Endothelial cell of umbilical vein (primary cell): Measurements from ENCODE around the gene ASGR2. TPM values are rescaled to one million over a fixed set of nuclear protein-coding genes. Genes with fewer than 3 reads are reported as not detected.

Source experiments
- BruUV-seq: library from RNA; stranded (reverse); fragments of 400-500 nt; replicated peaks from 2 replicates; lab custom pipeline; 2021; lab: Mats Ljungman, UMichigan
- CTCF ChIA-PET: fragments of 300-600, 350-600 bp; sonication (Branson Sonifier 250); formaldehyde crosslinking; loops from one replicate; lab custom pipeline; 2021; ENCODE audit warnings: antibody characterized with exemption, inconsistent platforms; lab: Charles Lee
- POLR2A ChIA-PET: fragments of 300-600, 350-600 bp; sonication (Branson Sonifier 250); formaldehyde crosslinking; loops from one replicate; lab custom pipeline; 2021; ENCODE audit warnings: antibody characterized with exemption, inconsistent platforms; lab: Charles Lee
- DNase-seq: peaks from one replicate; pipeline ENCODE4 v3.0.0-alpha.2; 2011; ENCODE audit warnings: low read depth, low spot score
- FAIRE-seq: peaks from 2 replicates; lab custom pipeline; 2011; peaks lifted over from hg19 to GRCh38; lab: Jason Lieb, UNC
- H2AFZ ChIP-seq: 2 replicates; pipeline ENCODE4 v1.6.0; 2012; ENCODE audit warnings: low read depth, low read length, control low read depth, inconsistent platforms
- H3K27ac ChIP-seq: 2 replicates; pipeline ENCODE4 v1.5.1; 2011; ENCODE audit warnings: low read depth, mild to moderate bottlenecking, control low read depth, low read length, moderate library complexity; ENCODE audit not compliant: insufficient read depth
- H3K27me3 ChIP-seq, 2 experiments: 2 replicates each; pipeline versions ENCODE4 v1.6.0 to v1.6.1; 2011; ENCODE audit warnings: low read length in 2 of 2, mixed read lengths in 1 of 2; ENCODE audit not compliant: control insufficient read depth in 2 of 2, insufficient read depth in 2 of 2
- H3K36me3 ChIP-seq, 2 experiments: 2 replicates in 1 of 2; 3 replicates in 1 of 2; pipeline ENCODE4 v1.5.1; 2011; ENCODE audit warnings: low read length in 2 of 2, mild to moderate bottlenecking in 1 of 2, moderate library complexity in 1 of 2; ENCODE audit not compliant: control insufficient read depth in 2 of 2, insufficient read depth in 2 of 2; ENCODE audit errors: extremely low read depth in 1 of 2
- H3K4me1 ChIP-seq: 3 replicates; pipeline ENCODE4 v1.5.1; 2011; ENCODE audit warnings: mild to moderate bottlenecking, low read length; ENCODE audit not compliant: control insufficient read depth, insufficient read depth; ENCODE audit errors: extremely low read depth
- H3K4me2 ChIP-seq: 2 replicates; pipeline ENCODE4 v1.6.1; 2011; ENCODE audit warnings: low read length, control low read depth, mixed read lengths; ENCODE audit not compliant: insufficient read depth
- H3K4me3 ChIP-seq, 3 experiments: fragments of 200-600 bp in 1 of 3; sonication (generic), shearing (Covaris generic) in 1 of 3; replicated peaks in 1 of 3; 2 replicates each; pipeline ENCODE4 v1.5.1; 2011 to 2016; ENCODE audit warnings: control low read depth in 3 of 3, low read length in 3 of 3, mild to moderate bottlenecking in 2 of 3, inconsistent platforms in 1 of 3, low read depth in 1 of 3, moderate library complexity in 1 of 3; ENCODE audit not compliant: insufficient read depth in 1 of 3
- H3K79me2 ChIP-seq: 2 replicates; pipeline ENCODE4 v1.6.0; 2012; ENCODE audit warnings: low read length, inconsistent platforms; ENCODE audit not compliant: control insufficient read depth, insufficient read depth
- H3K9ac ChIP-seq: replicated peaks from 2 replicates; pipeline ENCODE3; 2011; ENCODE audit warnings: low read length, control low read depth; ENCODE audit not compliant: insufficient read depth; ENCODE audit errors: extremely low read depth
- H3K9me1 ChIP-seq: replicated peaks from 3 replicates; pipeline ENCODE4 v1.6.0; 2011; ENCODE audit warnings: mild to moderate bottlenecking, low read length; ENCODE audit not compliant: control insufficient read depth, insufficient read depth; ENCODE audit errors: extremely low read depth
- H3K9me3 ChIP-seq: replicated peaks from 2 replicates; pipeline ENCODE4 v1.5.1; 2012; ENCODE audit warnings: low read length, inconsistent platforms; ENCODE audit not compliant: control insufficient read depth, insufficient read depth
- H4K20me1 ChIP-seq: replicated peaks from 2 replicates; pipeline ENCODE3; 2011; ENCODE audit warnings: mild to moderate bottlenecking, low read length; ENCODE audit not compliant: control insufficient read depth, insufficient read depth; ENCODE audit errors: extremely low read depth
- CTCF ChIP-seq, 2 donors: IDR thresholded peaks; 1 replicate in 1 of 2; 2 replicates in 1 of 2; pipeline ENCODE4 v1.5.1; 2011; ENCODE audit warnings: low read length in 2 of 2, mild to moderate bottlenecking in 2 of 2, moderate library complexity in 2 of 2, control low read depth in 1 of 2, inconsistent platforms in 1 of 2, low read depth in 1 of 2; ENCODE audit not compliant: insufficient read depth in 1 of 2; ENCODE audit errors: extremely low read depth in 1 of 2
- EZH2 ChIP-seq: IDR thresholded peaks from 2 replicates; pipeline ENCODE4 v1.6.1; 2012; ENCODE audit warnings: borderline replicate concordance, low read depth, mild to moderate bottlenecking, moderate library complexity, low read length, inconsistent platforms; ENCODE audit not compliant: severe bottlenecking
- FOS ChIP-seq: IDR thresholded peaks from 2 replicates; pipeline ENCODE4 v1.6.1; 2011; ENCODE audit warnings: mild to moderate bottlenecking, low read length, moderate library complexity, borderline replicate concordance; ENCODE audit not compliant: insufficient read depth
- GATA2 ChIP-seq: IDR thresholded peaks from 2 replicates; pipeline ENCODE4 v1.7.0; 2011; ENCODE audit warnings: low read depth, mild to moderate bottlenecking, moderate library complexity, mixed read lengths, low read length; ENCODE audit not compliant: insufficient read length, insufficient read depth
- JUN ChIP-seq: IDR thresholded peaks from 2 replicates; pipeline ENCODE4 v1.6.1; 2011; ENCODE audit warnings: borderline replicate concordance, low read depth; ENCODE audit not compliant: insufficient read length, insufficient read depth
- MAX ChIP-seq: IDR thresholded peaks from 2 replicates; pipeline ENCODE4 v1.6.1; 2011; ENCODE audit not compliant: insufficient read depth, insufficient read length
- MYC ChIP-seq: IDR thresholded peaks from one replicate; pipeline ENCODE4 v1.6.1; 2011; ENCODE audit warnings: mild to moderate bottlenecking, low read depth, low read length
- POLR2A ChIP-seq: IDR thresholded peaks from 2 replicates; pipeline ENCODE4 v1.6.1; 2012; ENCODE audit warnings: low read depth, mild to moderate bottlenecking, control low read depth, low read length
- POLR2AphosphoS5 ChIP-seq: IDR thresholded peaks from 2 replicates; pipeline ENCODE4 v1.6.1; 2012; ENCODE audit warnings: low read depth, mild to moderate bottlenecking, control low read depth, low read length, moderate library complexity; ENCODE audit not compliant: insufficient read depth
- dilution Hi-C: fragments of 300-500 bp; cut with MboI; formaldehyde crosslinking; loops from one replicate; pipeline ENCODE4 v1.15.0; 2019; ENCODE audit warnings: low sequenced_read_pairs; ENCODE audit not compliant: extremely low pct_ligation_motif_present
- intact Hi-C: fragments of 100-400 bp; cut with micrococcal nuclease; formaldehyde crosslinking; loops from one replicate; pipeline ENCODE4 v1.10.0; 2022
- polyA plus RNA-seq, 4 experiments: library from polyadenylated mRNA; depleted of rRNA in 3 of 4; stranded (reverse) in 3 of 4; unstranded in 1 of 4; fragments of >200 nt; gene quantifications; 2 replicates each; pipeline versions ENCODE4 v1.2.1 to v1.2.3, GENCODE V29; 2011 to 2012; ENCODE audit warnings: missing spikeins in 1 of 4
- total RNA-seq: library from RNA; stranded (reverse); gene quantifications from 2 replicates; pipeline ENCODE4 v1.2.3, GENCODE V29; 2021

Gene ASGR2
- total and polyA plus RNA-seq, 2 donors (not counting 3 experiments of a cell fraction or from before 2014, with no cell fraction given): not detected

GRCh38 chr17:7141824-7142223 is 27.2 kb upstream of the ASGR2 start:
- FAIRE-seq: no peak
- dilution Hi-C loops: no loop called here

More at GRCh38 chr17:7141824-7142223, 27.2 kb upstream of the ASGR2 start:
- peaks cover 0 to 6% of the 10 kb centered on the region in 2 experiments for H3K27me3 ChIP-seq
- DNase-seq: no peak
- H3K9me1 ChIP-seq: no peaks in the 10 kb centered on the region
- no peaks in the 10 kb centered on the region for H3K9me3 ChIP-seq
- no peak overlapping the region for H2AFZ ChIP-seq
- H3K27ac ChIP-seq: no peak overlapping the region
- no peaks in the 10 kb centered on the region for H3K36me3 ChIP-seq
- H3K4me1 ChIP-seq: peaks cover 4% of the 10 kb centered on the region
- H3K9ac ChIP-seq: no peak overlapping the region
- TF ChIP-seq POLR2AphosphoS5 (no peak), MYC (no peak), EZH2 (no peak), FOS (no peak), CTCF (IDR thresholded peaks at IDR 0.05; ENCODE audit: extremely low read depth in 1 of 2, insufficient read depth in 1 of 2, low read depth in 1 of 2, low read length in 2 of 2) (no peak), GATA2 (no peak), MAX (no peak), POLR2A (no peak), JUN (no peak)
- H3K4me3 ChIP-seq: no peak overlapping the region
- H4K20me1 ChIP-seq: no peaks in the 10 kb centered on the region
- intact Hi-C loops: no loop called here
- POLR2A ChIA-PET: no interaction called here
- BruUV-seq: no TSS peak
- no peaks in the 10 kb centered on the region for H3K79me2 ChIP-seq
- CTCF ChIA-PET: interaction anchor here (1.0 to 10.9 kb wide), 7 partner anchors 23 to 231 kb away, joined by 3 to 223 read pairs (median 5); no protein-coding TSS in a partner anchor
- H3K4me2 ChIP-seq: no peak overlapping the region
